EL (cell line): ENCODE data around the gene PIGX.

Source experiments
- DNase-seq: peaks from one replicate; pipeline ENCODE4 v3.0.0-alpha.2; 2016

PIGX gene

DNA sequence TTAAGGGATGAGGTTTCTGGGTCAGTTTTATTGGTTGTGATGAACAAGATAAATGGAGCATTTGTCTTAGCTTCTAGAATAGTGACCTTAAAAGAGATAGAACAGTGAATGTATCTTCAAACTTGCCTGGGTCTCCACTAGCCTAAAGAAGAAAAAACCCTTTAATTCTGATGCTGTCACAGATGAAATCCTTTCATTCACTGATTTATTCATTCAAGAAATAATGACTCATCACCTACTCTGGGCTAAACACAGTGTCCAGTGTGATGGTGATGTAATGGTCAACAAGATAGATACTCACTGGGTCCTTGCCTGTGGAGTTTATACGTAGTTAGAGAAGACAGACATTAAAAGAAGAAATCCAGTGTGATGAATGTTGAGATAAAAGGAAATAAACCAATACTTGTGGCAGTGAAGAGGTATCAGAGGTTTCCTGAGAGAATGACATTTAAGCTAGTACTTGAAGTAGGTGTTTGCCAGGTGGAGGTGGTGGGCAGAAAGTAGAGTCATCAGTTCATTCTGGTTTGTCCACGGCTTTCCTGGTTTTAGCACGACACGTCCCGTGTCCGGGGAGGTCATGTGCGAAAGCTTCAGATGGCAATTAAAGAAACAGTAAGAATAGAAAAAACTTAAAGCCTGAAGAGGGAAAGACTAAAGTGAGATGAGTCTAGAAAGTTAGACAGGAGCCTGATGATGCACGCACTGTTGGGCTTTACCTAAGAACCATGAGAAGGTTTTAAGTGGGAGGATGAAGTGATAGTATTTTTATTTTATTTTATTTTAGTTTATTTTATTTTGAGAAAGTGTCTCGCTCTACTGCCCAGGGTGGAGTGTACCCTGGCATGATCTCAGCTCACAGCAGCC is 45.9 kb downstream of the PIGX start:
- DNase-seq = peak; percentile 75

- DNase-seq = no peak
These were observed 51.0 kb downstream of the PIGX start for GRCh38 chr3:196763179-196763578.

DNA sequence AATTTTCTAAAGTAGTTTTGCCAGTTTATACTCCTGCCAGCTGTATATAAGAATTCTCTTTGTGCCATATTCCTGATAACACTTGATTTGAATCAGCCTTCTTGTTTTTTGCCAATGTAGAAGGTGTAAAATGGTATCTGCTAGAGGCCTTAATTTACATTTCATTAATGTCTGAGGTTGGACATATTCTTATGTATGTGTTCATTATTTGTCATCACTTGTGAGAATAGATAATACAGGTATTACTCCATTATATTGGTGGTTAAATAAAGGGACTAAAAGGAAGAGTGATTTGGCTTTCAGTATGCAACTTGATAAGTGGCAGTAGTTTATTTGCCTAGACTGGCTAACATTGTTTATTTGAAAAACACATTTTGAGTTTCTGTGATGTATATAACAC is 53.3 kb downstream of the PIGX start:
- no peak for DNase-seq

DNA sequence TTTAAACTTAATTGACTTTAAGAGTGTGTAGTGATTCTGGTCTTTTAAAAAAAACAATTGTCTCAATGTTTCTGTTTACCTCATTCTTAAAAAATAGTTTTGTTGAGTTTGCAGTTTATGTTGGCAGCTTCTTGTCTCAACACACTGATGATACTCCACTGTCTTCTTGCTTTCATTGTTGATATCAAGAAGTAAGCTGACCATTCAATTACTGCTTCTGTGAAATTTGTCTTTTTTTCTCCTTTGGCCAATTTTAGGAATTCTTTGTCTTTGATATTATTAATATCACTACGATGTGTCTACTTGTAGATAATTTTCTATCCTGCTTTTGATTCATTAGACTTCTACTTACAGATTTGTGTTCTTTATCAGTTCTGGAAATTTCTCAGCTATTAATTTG is 58.9 kb downstream of the PIGX start:
- DNase-seq = no peak

DNA sequence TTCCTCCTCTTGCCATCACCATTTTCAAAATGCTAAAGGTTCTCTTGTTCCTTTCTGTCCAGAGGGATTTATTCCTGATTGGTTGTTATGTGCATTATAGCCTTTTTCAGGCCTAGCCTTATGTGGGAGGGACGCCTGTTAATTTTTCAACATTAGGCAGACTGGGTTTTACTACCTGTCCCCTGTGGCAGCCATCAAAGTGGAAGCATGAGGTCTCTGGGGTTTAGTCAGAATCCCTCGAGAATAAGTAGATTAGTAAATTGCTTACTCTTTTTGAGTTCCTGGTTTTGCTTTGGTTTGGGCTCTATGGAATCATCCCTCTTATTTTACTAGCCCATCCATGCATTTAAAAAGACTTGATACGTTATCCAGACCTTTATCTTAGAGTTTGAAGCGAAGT is 59.9 kb downstream of the PIGX start:
- DNase-seq = no peak

DNA sequence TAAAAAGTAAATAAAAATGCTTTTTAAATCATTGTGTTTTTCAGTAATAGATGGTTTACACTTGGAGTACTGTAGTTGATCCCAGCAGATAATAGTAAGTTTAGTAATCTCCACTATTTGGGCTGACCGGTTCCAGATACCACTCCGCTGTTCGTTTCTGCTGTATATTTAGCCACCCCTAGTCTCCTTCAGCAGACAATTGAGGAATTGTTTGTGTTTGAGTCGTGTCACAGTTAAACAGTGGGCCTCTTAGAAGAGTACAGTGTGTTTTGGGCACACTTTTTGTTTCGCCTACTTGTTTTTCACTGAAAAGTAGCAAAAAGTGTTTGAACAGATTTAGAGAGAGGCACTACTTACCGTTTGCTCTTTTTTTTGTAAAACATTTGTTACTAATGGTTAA is 60.7 kb downstream of the PIGX start:
- DNase-seq = no peak

DNA sequence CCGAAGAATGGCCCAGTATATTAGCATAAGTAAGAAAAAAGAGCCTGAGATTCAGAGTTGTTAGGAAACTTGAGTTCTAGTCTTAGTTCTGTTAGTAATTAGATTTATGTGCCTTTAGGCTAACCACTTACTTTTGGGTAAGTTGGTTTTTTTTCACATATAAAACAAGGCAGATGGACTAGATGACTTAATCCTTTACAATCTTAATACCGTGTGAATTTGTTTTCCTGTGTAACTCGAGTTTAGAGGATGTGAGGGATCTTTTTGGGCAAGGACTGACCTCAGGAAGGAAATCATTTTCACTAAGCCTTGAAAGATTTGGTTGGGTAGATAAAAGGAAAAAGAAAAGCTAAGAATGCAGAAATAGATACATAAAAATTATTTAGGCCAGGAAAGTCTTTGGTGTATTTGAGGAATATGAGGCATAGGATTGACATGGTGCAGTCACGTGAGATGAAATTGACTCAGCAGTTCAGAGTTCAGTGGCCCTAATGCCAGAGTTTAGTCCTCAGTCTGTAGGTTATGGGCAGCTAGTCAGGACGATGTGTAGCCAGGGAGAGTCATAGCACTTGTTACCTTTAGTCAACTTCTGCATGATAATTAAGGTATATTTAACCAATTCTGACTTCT is 62.1 kb downstream of the PIGX start:
- DNase-seq = peak; percentile 64

DNA sequence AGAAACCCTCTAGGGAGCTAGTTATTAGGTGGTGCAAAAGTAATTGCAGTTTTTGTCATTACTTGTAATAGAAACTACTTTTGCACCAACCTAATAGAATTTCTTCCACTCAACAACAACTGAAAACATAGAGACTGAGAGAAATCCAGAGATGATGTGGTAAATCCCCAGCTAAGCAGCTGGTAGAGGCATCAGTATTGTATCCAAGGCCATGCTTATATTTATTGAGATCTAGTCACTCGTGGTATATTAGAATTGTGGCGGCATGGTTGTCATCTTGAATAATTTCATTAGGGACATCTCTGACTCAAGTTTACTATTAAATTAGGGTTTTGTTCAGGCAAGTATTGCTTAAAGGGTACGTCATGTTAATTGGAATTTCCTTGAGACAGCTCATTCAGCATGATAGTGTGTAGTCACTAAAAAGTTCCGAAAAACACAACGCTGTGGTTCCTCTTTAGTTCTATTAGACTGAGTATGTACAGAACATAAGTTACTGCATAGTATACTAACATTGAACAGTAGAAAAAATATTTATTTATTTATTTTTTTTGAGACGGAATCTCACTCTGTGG is 62.8 kb downstream of the PIGX start:
- DNase-seq = peak; percentile 74

DNA sequence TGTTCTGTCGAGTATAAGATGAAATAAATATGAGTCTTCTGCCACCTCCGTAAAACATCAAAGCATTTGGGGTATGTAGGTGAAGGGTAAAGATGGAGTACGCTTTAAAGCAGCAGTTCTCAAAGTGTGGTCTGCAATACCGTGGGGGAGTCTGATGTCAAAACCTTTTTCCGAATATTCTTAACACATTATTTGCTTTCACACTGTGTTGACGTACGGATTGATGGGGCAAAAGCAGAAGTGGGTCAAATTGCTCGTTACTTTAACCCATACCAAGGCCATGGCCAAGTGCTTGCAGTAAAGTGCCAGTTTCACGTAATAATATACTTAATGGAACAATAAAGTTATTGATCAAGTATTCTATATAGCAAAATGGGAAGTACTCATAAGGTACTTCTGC is 63.8 kb downstream of the PIGX start:
- DNase-seq = no peak

- no peak for DNase-seq
These were observed 65.7 kb downstream of the PIGX start for GRCh38 chr3:196777836-196778235.

DNA sequence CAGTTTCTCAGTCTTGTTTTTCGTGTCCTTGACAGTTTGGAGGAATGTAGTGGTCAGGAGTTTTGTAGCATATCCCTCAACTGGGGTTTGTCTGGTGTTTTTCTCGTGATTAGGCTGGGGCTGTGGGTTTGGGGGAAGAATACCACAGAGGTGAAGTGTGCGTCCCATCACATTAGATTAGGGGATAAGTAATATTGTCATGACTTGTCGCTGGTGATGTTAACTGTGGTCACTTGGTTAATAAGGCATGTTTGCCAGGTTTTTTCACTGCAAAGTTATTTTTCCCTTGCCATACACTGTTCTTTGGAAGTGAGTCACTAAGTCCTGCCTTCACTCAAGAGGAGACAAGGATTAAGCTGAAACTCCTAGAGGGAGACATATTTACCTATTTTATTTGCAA is 66.6 kb downstream of the PIGX start:
- DNase-seq = peak; percentile 90

GRCh38 chr3:196782511-196782910 is 70.3 kb downstream of the PIGX start:
- no peak for DNase-seq
